Tibial nerve (tissue), 4 donors: ENCODE results near the gene PCOLCE2. TPM values are rescaled to one million over a fixed set of nuclear protein-coding genes. Genes with fewer than 3 reads are reported as not detected.
A peak's percentile ranks its signal among the peaks of the same experiment; 100 is the strongest.

Source experiments
- DNase-seq, 2 donors: peaks; one replicate each; pipeline ENCODE4 v3.0.0-alpha.2; 2019; ENCODE audit warnings: low spot score in 2 of 2
- H3K27ac ChIP-seq, 4 donors: fragments of 200-600 bp; sonication (generic) in 3 of 4; one replicate each; pipeline ENCODE4 v1.5.1; 2017 to 2019; ENCODE audit warnings: mild to moderate bottlenecking in 1 of 4
- H3K27me3 ChIP-seq, 2 donors: fragments of 200-600 bp; sonication (generic) in 1 of 2; one replicate each; pipeline versions ENCODE4 v1.5.1 to v1.6.0; 2017 to 2019
- H3K36me3 ChIP-seq, 3 donors: fragments of 200-600 bp; sonication (generic); one replicate each; pipeline ENCODE4 v1.5.1; 2018 to 2019
- H3K4me1 ChIP-seq, 4 donors: fragments of 200-600 bp; sonication (generic) in 3 of 4; one replicate each; pipeline ENCODE4 v1.5.1; 2017 to 2019
- H3K4me3 ChIP-seq, 4 donors: fragments of 200-600 bp; sonication (generic) in 3 of 4; one replicate each; pipeline ENCODE4 v1.5.1; 2017 to 2019; ENCODE audit warnings: mild to moderate bottlenecking in 1 of 4, moderate library complexity in 1 of 4
- H3K9me3 ChIP-seq, 4 donors: fragments of 200-600 bp; sonication (generic) in 3 of 4; one replicate each; pipeline ENCODE4 v1.5.1; 2017 to 2019
- EP300 ChIP-seq, 2 donors: sonication (generic); formaldehyde crosslinking; IDR thresholded peaks; one replicate each; pipeline ENCODE4 v1.6.1; 2017; ENCODE audit warnings: antibody characterized with exemption in 2 of 2, mild to moderate bottlenecking in 1 of 2
- POLR2A ChIP-seq, 2 donors: fragments of 450-650 bp; IDR thresholded peaks; one replicate each; pipeline ENCODE4 v1.6.1; 2017; ENCODE audit warnings: antibody characterized with exemption in 2 of 2, mild to moderate bottlenecking in 2 of 2, moderate library complexity in 2 of 2
- whole genome bisulfite sequencing, 2 donors: methylation state at CpG; one replicate each; pipeline ENCODE4 v1.1.5; 2018; 5-methylcytosine and 5-hydroxymethylcytosine counted together
- total RNA-seq, 4 donors: library from RNA; depleted of rRNA; stranded (reverse); fragments of >200 nt; gene quantifications; one replicate each; pipeline ENCODE4 v1.1.0, GENCODE V29; 2016
- TF ChIP-seq, protein P1 (sequence below), 5 experiments: fragments of 200-600 bp in 3 of 5; fragments of 450-650 bp in 2 of 5; sonication (generic) in 3 of 5; IDR thresholded peaks; one replicate each; pipeline ENCODE4 v1.5.1; 2016 to 2019; ENCODE audit warnings: antibody characterized with exemption in 5 of 5, mild to moderate bottlenecking in 3 of 5, moderate library complexity in 2 of 5

PCOLCE2 gene
- total RNA-seq, 4 donors from 2014 or later, result 38.5 to 105 (median 59.1) TPM

DNA sequence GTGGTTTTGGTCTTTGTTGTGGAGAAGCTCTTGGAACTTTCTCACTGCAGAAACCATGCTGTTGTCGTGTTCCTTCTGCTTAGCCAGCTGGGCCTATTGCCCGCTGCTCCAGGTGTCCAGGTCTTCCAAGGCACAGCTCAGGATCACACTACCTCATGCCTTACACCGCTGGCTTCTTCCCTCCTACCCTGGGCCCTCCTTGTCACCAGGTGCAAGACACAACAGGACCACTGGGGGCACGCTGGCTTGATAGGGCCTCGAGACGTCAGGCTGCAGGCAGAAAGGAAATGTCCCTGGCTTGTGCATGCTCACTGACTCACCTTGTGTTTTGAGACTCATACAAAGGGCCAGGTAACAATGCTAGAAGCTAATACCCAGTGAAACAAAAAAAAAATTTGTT lies 42.3 kb upstream of the PCOLCE2 start:
- no peak for TF ChIP-seq EP300 (IDR thresholded peaks at IDR 0.05)
- TF ChIP-seq, protein P1, sequence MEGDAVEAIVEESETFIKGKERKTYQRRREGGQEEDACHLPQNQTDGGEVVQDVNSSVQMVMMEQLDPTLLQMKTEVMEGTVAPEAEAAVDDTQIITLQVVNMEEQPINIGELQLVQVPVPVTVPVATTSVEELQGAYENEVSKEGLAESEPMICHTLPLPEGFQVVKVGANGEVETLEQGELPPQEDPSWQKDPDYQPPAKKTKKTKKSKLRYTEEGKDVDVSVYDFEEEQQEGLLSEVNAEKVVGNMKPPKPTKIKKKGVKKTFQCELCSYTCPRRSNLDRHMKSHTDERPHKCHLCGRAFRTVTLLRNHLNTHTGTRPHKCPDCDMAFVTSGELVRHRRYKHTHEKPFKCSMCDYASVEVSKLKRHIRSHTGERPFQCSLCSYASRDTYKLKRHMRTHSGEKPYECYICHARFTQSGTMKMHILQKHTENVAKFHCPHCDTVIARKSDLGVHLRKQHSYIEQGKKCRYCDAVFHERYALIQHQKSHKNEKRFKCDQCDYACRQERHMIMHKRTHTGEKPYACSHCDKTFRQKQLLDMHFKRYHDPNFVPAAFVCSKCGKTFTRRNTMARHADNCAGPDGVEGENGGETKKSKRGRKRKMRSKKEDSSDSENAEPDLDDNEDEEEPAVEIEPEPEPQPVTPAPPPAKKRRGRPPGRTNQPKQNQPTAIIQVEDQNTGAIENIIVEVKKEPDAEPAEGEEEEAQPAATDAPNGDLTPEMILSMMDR (IDR thresholded peaks at IDR 0.05), result no peak
- no peak for TF ChIP-seq POLR2A (IDR thresholded peaks at IDR 0.05)
- Histone ChIP-seq H3K36me3 (no peaks in the 10 kb centered on the region), H3K4me3 (no peak overlapping the region), H3K9me3 (no peaks in the 10 kb centered on the region), H3K4me1 (no peaks in the 10 kb centered on the region), H3K27me3 (no peaks in the 10 kb centered on the region), H3K27ac (no peak overlapping the region)
- 76 to 84% methylated on average over 6 of the region's 6 CpGs for WGBS, 2 donors
- no peak for DNase-seq

DNA sequence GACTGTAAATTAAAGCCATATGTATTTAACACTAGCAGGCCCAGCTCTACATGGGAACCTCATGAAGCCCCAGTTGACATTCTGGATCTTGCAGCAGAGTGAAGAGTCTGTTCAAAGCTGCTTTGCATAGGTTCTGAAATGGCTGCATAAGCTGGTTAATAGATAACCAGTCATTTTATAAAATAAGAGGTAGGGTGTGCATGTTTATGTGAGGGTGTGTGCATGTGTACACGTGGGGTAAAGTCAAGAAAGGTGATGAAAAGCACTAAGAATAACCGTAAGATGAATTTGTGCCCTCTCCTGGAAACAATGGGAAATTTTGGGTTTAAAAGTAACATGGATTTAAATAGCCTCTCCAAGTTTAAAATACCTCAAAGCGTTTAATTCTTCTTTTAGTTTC lies 41.6 kb upstream of the PCOLCE2 start:
- no peaks in the 10 kb centered on the region for H3K4me1 ChIP-seq
- WGBS, 2 donors, result 32 to 35% methylated on average over 3 of the region's 3 CpGs
- H3K27ac ChIP-seq, result no peak overlapping the region
- no peak overlapping the region for H3K4me3 ChIP-seq
- H3K9me3 ChIP-seq, result no peaks in the 10 kb centered on the region
- DNase-seq, result no peak
- no peaks in the 10 kb centered on the region for H3K36me3 ChIP-seq
- TF ChIP-seq, protein P1 (IDR thresholded peaks at IDR 0.05), result no peak
- TF ChIP-seq POLR2A (IDR thresholded peaks at IDR 0.05) (no peak), EP300 (IDR thresholded peaks at IDR 0.05) (no peak)
- H3K27me3 ChIP-seq, result no peaks in the 10 kb centered on the region

DNA sequence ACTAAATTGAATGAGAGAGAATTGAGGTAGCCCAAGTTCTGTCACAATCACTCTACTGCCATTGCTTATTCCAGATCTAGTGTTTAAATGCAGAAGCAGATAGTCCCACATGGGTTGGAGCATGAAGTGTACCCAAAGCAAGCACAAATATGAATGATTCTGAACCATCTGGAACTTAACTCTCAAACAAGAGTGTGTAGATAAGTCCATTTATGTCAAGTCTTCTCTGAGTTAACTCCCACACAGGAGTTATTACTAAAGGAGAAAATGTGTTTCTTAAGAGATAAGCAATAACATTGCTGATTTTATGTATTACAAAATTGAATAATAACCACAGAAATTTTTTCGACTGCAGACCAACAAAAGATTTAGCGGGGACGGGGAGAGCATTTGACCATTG lies 41.0 kb upstream of the PCOLCE2 start:
- WGBS, 2 donors, result 83 to 88% methylated on average over 3 of the region's 3 CpGs
- H3K27me3 ChIP-seq, result no peaks in the 10 kb centered on the region
- no peaks in the 10 kb centered on the region for H3K9me3 ChIP-seq
- no peaks in the 10 kb centered on the region for H3K36me3 ChIP-seq
- no peaks in the 10 kb centered on the region for H3K4me1 ChIP-seq
- H3K27ac ChIP-seq, result no peak overlapping the region
- H3K4me3 ChIP-seq, result no peak overlapping the region
- no peak for DNase-seq
- TF ChIP-seq POLR2A (IDR thresholded peaks at IDR 0.05), result no peak
- TF ChIP-seq EP300 (IDR thresholded peaks at IDR 0.05), result no peak
- TF ChIP-seq, protein P1 (IDR thresholded peaks at IDR 0.05), result no peak

DNA sequence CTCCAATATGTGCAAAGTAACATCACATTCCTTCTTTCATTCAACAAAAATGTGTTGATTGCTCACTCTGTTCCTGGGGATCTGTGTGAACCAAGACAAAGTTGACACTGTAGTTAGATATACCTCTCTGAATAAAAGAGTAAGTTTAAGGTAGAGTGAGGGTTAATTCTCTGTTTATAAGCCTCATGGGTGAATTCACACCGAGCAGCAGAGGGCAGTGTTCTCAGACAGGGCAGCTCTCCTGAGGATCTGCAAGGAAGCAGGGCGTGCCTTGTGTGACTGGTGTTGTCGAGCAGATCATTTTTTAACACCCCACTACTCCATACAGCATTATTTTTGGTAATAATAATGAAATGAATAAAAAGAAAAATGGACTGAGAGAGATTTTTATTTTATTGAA lies 40.2 kb upstream of the PCOLCE2 start:
- H3K27me3 ChIP-seq, result no peaks in the 10 kb centered on the region
- H3K9me3 ChIP-seq, result no peaks in the 10 kb centered on the region
- H3K27ac ChIP-seq, result no peak overlapping the region
- no peak for TF ChIP-seq EP300 (IDR thresholded peaks at IDR 0.05)
- TF ChIP-seq, protein P1 (IDR thresholded peaks at IDR 0.05), result peak in 2 of 5 experiments; percentile 9 to 17
- no peaks in the 10 kb centered on the region for H3K36me3 ChIP-seq
- DNase-seq, result no peak
- H3K4me1 ChIP-seq, result no peaks in the 10 kb centered on the region
- WGBS, 2 donors, result 16% methylated on average over 3 of the region's 3 CpGs
- H3K4me3 ChIP-seq, result no peak overlapping the region

DNA sequence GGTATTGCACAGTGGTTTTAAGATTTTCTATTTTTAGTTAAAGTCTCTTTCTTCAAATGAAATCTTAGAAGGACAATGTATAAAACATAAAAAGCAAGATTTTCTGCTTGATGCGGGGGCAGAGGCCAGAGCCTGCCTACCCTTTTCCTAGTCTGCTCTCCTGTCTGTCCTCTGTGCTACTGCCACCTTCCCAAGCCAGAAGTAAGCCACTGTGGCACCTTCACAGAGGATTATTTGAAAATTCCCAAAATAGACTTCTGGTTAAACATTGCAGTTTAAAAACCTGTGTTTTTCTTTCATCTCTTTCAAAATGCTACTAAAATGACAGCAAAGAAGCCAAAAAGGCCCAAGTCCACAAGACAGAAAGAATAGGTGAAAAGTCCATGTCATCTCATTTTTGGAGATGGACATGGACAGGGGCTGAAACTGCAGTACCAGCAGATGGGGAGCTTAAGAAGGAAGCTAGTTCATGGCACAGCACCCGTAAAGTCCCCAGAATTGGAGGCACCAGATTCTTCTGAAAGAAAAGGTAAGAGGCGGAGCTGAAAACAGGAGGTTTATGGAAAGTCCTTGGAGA lies 37.6 kb upstream of the PCOLCE2 start:
- TF ChIP-seq EP300 (IDR thresholded peaks at IDR 0.05) (no peak), POLR2A (IDR thresholded peaks at IDR 0.05) (no peak)
- TF ChIP-seq, protein P1 (IDR thresholded peaks at IDR 0.05), result no peak
- Histone ChIP-seq H3K27ac (no peak overlapping the region), H3K27me3 (no peaks in the 10 kb centered on the region), H3K4me3 (no peak overlapping the region), H3K9me3 (peaks cover 0 to 6% (median 1%) of the 10 kb centered on the region in 4 donors), H3K36me3 (no peaks in the 10 kb centered on the region), H3K4me1 (no peaks in the 10 kb centered on the region)
- DNase-seq, result no peak
- 88 to 92% methylated on average over 3 of the region's 3 CpGs for WGBS, 2 donors
